Activated T-cell treated with anti-CD3 and anti-CD28 coated beads, Interleukin-2, amount 50 U/mL, for 72 hours (primary cell): ENCODE data around the gene RGS5. TPM values are rescaled to one million over a fixed set of nuclear protein-coding genes. Genes with fewer than 3 reads are reported as not detected.

Experiments
- total RNA-seq, 2 donors: library from RNA; stranded (reverse); gene quantifications; one replicate each; pipeline ENCODE4 v1.2.3, GENCODE V29; 2022

Gene RGS5
- total RNA-seq, 2 donors from 2014 or later: 5.3 to 8.4 TPM

Other genes with a start within 250 kb of the RGS5 start
- not detected for gene RGS4, start 133.6 kb downstream of the RGS5 start, total RNA-seq
- 10 to 100 TPM; 56.5 to 59.6 TPM for gene NUF2, start 119.0 kb upstream of the RGS5 start, total RNA-seq